Neural cell (in vitro differentiated cells): ENCODE results near the gene ADCY7. TPM values are rescaled to one million over a fixed set of nuclear protein-coding genes. Genes with fewer than 3 reads are reported as not detected.

Experiments
- H2AFZ ChIP-seq: fragments of 200-600, 300-800 bp; sonication (generic), shearing (Covaris generic); 2 replicates; pipeline ENCODE4 v1.6.0; 2014; ENCODE audit warnings: low read depth, mild to moderate bottlenecking, antibody characterized with exemption, low read length, moderate library complexity
- H3F3A ChIP-seq: fragments of 200-600 bp; shearing (Covaris generic); 2 replicates; pipeline ENCODE4 v1.6.1; 2016; ENCODE audit warnings: mild to moderate bottlenecking, moderate library complexity, mixed read lengths, antibody characterized with exemption, low read length; ENCODE audit not compliant: insufficient read depth, poor library complexity, severe bottlenecking
- H3K27ac ChIP-seq: fragments of 200-600, 300-800 bp; sonication (generic), shearing (Covaris generic); 2 replicates; pipeline ENCODE4 v1.5.1; 2014; ENCODE audit warnings: mild to moderate bottlenecking, low read length, moderate library complexity
- H3K27me3 ChIP-seq: fragments of 300-800, 200-600 bp; sonication (generic), shearing (Covaris generic); 2 replicates; pipeline ENCODE4 v1.6.0; 2014; ENCODE audit warnings: mild to moderate bottlenecking, low read depth, low read length, moderate library complexity; ENCODE audit not compliant: insufficient read depth
- H3K36me3 ChIP-seq: fragments of 300-800, 200-600 bp; sonication (generic), shearing (Covaris generic); 2 replicates; pipeline ENCODE4 v1.5.1; 2014; ENCODE audit warnings: mild to moderate bottlenecking, antibody characterized with exemption, low read length, moderate library complexity; ENCODE audit not compliant: insufficient read depth
- H3K4me2 ChIP-seq: fragments of 300-800, 200-600 bp; sonication (generic), shearing (Covaris generic); 2 replicates; pipeline ENCODE4 v1.6.0; 2014; ENCODE audit warnings: mild to moderate bottlenecking, low read length
- H3K4me3 ChIP-seq: fragments of 300-800, 200-600 bp; sonication (generic), shearing (Covaris generic); 2 replicates; pipeline ENCODE4 v1.5.1; 2014; ENCODE audit warnings: mild to moderate bottlenecking, low read length, moderate library complexity
- H3K79me2 ChIP-seq: fragments of 200-600 bp; shearing (Covaris generic); replicated peaks from 2 replicates; pipeline ENCODE4 v1.6.0; 2014; ENCODE audit warnings: mild to moderate bottlenecking, low read length, moderate library complexity; ENCODE audit not compliant: insufficient read depth
- H3K9ac ChIP-seq: fragments of 300-800, 200-600 bp; sonication (generic), shearing (Covaris generic); 2 replicates; pipeline ENCODE4 v1.6.1; 2016; ENCODE audit warnings: mild to moderate bottlenecking, low read length, mixed read lengths
- H3K9me2 ChIP-seq: fragments of 200-600 bp; shearing (Covaris generic); 2 replicates; pipeline ENCODE4 v1.6.1; 2016; ENCODE audit warnings: mild to moderate bottlenecking, low read length, mixed read lengths; ENCODE audit not compliant: insufficient read depth
- H3K9me3 ChIP-seq: fragments of 200-600, 300-800 bp; sonication (generic), shearing (Covaris generic); 2 replicates; pipeline ENCODE4 v1.6.1; 2016; ENCODE audit warnings: mild to moderate bottlenecking, mixed run types, low read length, moderate library complexity, mixed read lengths
- H4K20me1 ChIP-seq: fragments of 200-600 bp; shearing (Covaris generic); 2 replicates; pipeline ENCODE4 v1.6.1; 2016; ENCODE audit warnings: mild to moderate bottlenecking, mixed run types; ENCODE audit not compliant: insufficient read depth
- CTCF ChIP-seq: fragments of 450-650 bp; IDR thresholded peaks from 2 replicates; pipeline ENCODE4 v1.5.1; 2014; ENCODE audit warnings: antibody characterized with exemption, mild to moderate bottlenecking, moderate library complexity; ENCODE audit not compliant: poor library complexity, severe bottlenecking
- EP300 ChIP-seq: fragments of 450-650 bp; conservative IDR thresholded peaks from 2 replicates; pipeline ENCODE4 v1.6.1; 2014; ENCODE audit warnings: antibody characterized with exemption, mild to moderate bottlenecking, moderate library complexity; ENCODE audit not compliant: poor library complexity, severe bottlenecking
- EZH2 ChIP-seq: fragments of 200-600, 300-800 bp; shearing (Covaris generic), sonication (generic); IDR thresholded peaks from 2 replicates; pipeline ENCODE4 v1.6.1; 2014; ENCODE audit warnings: antibody characterized with exemption, low read length, borderline replicate concordance, mild to moderate bottlenecking; ENCODE audit not compliant: insufficient read depth, poor library complexity, severe bottlenecking
- MXI1 ChIP-seq: fragments of 450-650 bp; conservative IDR thresholded peaks from 2 replicates; pipeline ENCODE4 v1.6.1; 2014; ENCODE audit warnings: antibody characterized with exemption, mild to moderate bottlenecking; ENCODE audit not compliant: poor library complexity, severe bottlenecking
- POLR2AphosphoS5 ChIP-seq: IDR thresholded peaks from 2 replicates; pipeline ENCODE4 v1.6.1; 2012
- RAD21 ChIP-seq: fragments of 450-650 bp; conservative IDR thresholded peaks from 2 replicates; pipeline ENCODE4 v1.6.1; 2014; ENCODE audit warnings: antibody characterized with exemption, mild to moderate bottlenecking, moderate library complexity
- REST ChIP-seq: IDR thresholded peaks from 2 replicates; pipeline ENCODE4 v1.6.1; 2012; ENCODE audit warnings: borderline replicate concordance
- SMC3 ChIP-seq: fragments of 450-650 bp; conservative IDR thresholded peaks from 2 replicates; pipeline ENCODE4 v1.6.1; 2014; ENCODE audit warnings: antibody characterized with exemption, mild to moderate bottlenecking, moderate library complexity; ENCODE audit not compliant: poor library complexity
- TAF1 ChIP-seq: IDR thresholded peaks from 2 replicates; pipeline ENCODE4 v1.6.1; 2012; ENCODE audit warnings: low read depth
- polyA plus RNA-seq: library from polyadenylated mRNA; depleted of rRNA; stranded (reverse); fragments of >200 nt; gene quantifications from 2 replicates; pipeline ENCODE4 v1.2.3, GENCODE V29; 2014

Gene ADCY7
- polyA plus RNA-seq, 1 donor from 2014 or later, result 2.0 TPM

DNA sequence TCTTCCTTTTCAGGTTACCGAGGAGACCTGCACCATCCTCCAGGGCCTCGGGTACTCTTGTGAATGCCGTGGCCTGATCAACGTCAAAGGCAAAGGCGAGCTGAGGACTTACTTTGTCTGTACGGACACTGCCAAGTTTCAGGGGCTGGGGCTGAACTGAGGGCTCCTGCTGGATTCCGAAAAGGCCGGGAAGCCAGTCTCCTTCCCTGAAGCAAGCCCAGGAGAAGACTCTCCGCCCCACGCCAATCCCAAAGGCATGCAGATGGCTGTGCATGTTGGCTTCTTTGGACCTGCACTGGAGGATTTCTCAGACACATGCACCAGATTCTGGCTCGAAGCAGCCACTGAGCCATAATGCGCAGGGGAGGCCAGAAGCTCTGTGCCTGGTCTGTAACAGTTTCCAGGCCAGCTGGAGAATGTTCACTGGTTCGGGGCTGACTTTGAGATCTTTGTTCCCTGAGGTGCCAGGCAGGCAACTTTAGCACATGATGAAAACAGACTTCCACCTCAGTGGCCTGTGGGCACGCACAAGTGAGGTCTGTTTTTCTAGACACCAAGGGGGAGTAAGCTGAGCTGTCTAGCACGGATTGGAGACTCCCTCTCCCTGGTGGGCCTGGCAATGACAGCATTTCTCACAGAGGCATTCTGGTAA is 49.1 kb downstream of the ADCY7 start:
- Histone ChIP-seq H3K9ac (no peak overlapping the region), H2AFZ (no peak overlapping the region), H3K9me2 (no peaks in the 10 kb centered on the region), H3K27ac (no peak overlapping the region), H3K4me2 (no peak overlapping the region), H3F3A (no peaks in the 10 kb centered on the region), H3K27me3 (no peaks in the 10 kb centered on the region), H3K79me2 (no peaks in the 10 kb centered on the region), H3K36me3 (no peaks in the 10 kb centered on the region), H3K4me3 (no peak overlapping the region), H4K20me1 (peaks cover 3% of the 10 kb centered on the region), H3K9me3 (no peaks in the 10 kb centered on the region)
- TF ChIP-seq TAF1 (no peak), CTCF (no peak), REST (no peak), EZH2 (no peak), RAD21 (no peak), MXI1 (no peak), POLR2AphosphoS5 (no peak), EP300 (no peak), SMC3 (no peak)

DNA sequence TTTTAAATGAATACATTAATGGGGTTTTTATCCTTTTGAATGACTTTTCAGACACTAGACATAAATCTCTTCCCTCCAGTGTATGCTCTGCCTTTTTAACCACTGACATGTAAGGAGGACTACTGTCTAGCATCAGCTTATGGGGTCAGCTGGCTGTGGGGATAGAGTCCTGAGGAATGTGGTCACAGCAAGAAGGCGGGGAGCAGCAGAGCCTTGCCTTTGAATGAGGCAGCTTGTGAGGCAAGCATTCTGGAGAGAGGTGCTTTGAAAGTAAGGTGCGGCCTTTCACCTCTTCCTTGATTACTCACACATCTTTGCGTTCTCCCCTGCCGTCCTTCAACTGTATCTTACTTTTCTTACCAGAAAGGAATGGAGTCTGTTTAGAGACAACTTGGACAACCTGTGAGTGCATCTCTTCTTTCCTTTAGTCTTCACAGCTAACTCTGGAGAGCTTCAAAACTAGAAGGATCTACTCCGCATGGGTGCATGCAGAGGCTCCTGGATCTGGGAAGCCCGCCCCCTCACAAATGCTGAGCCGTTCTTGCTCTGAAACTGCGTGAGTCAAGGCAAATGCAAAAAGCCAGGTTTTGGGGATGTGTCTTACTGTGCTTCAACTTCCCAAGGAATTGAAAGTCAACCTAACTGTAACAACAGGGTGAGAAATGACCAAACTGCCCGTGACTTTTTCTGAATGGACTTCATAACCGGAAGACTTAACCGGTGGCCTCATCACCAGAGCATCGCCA is 49.9 kb downstream of the ADCY7 start:
- Histone ChIP-seq H2AFZ (no peak overlapping the region), H3K27ac (no peak overlapping the region), H3K4me3 (no peak overlapping the region), H3K27me3 (no peaks in the 10 kb centered on the region), H3K9ac (no peak overlapping the region), H4K20me1 (peaks cover 3% of the 10 kb centered on the region), H3K79me2 (no peaks in the 10 kb centered on the region), H3K36me3 (no peaks in the 10 kb centered on the region), H3K9me3 (no peaks in the 10 kb centered on the region), H3F3A (no peaks in the 10 kb centered on the region), H3K9me2 (no peaks in the 10 kb centered on the region), H3K4me2 (no peak overlapping the region)
- no peak for TF ChIP-seq RAD21
